Esophagus squamous epithelium (tissue), 4 donors: ENCODE data around the gene THOC6.
"Not testable (repeated sequence)": the region's sequence is repeated elsewhere in the genome, so short reads cannot be mapped to it uniquely, and the experiment has no call there.

ENCODE experiments used
- CTCF ChIP-seq, 6 experiments: fragments of 450-650 bp in 4 of 6; fragments of 200-600 bp in 2 of 6; sonication (generic) in 2 of 6; IDR thresholded peaks; one replicate each; pipeline ENCODE4 v1.5.1; 2016 to 2019; ENCODE audit warnings: antibody characterized with exemption in 6 of 6, mild to moderate bottlenecking in 4 of 6, moderate library complexity in 4 of 6
- POLR2A ChIP-seq, 4 donors: fragments of 450-650 bp; IDR thresholded peaks; one replicate each; pipeline ENCODE4 v1.6.1; 2017; ENCODE audit warnings: antibody characterized with exemption in 4 of 4, mild to moderate bottlenecking in 4 of 4, moderate library complexity in 3 of 4

- TF ChIP-seq CTCF, POLR2A (IDR thresholded peaks at IDR 0.05): not testable (repeated sequence)
Observed at GRCh38 chr16:3069146-3069545, 45.3 kb downstream of the THOC6 start.
